ENCODE measurements around the gene RPTOR.
A peak's percentile ranks its signal among the peaks of the same experiment; 100 is the strongest.
"Not testable (repeated sequence)": the region's sequence is repeated elsewhere in the genome, so short reads cannot be mapped to it uniquely, and the experiment has no call there.

RPTOR gene

DNA sequence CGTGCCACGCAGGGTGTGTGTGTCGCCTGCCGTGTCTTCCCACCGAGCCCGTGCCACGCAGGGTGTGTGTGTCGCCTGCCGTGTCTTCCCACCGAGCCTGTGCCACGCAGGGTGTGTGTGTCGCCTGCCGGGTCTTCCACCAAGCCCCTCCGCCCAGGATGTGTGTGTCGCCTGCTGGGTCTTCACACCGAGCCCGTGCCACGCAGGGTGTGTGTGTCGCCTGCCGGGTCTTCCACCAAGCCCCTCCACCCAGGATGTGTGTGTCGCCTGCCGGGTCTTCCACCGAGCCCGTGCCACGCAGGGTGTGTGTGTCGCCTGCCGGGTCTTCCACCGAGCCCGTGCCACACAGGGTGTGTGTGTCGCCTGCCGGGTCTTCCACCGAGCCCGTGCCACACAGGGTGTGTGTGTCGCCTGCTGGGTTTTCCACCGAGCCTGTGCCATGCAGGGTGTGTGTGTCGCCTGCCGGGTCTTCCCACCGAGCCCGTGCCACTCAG is 331.9 kb downstream of the RPTOR start:
- H3K4me1 ChIP-seq (ENCODE audit: control insufficient read depth, insufficient read depth, low read length); H3K4me3 ChIP-seq (ENCODE audit: low read depth, low read length); H3K9me3 ChIP-seq (ENCODE audit: control insufficient read depth, insufficient read depth, low read depth, low read length); CTCF ChIA-PET; POLR2A ChIA-PET; H3K27ac ChIP-seq (ENCODE audit: extremely low read depth, low read depth, low read length): not testable (repeated sequence)
- peaks cover 0 to 29% of the 10 kb centered on the region in 2 experiments; a peak in 2 of 3 replicates for H3K36me3 ChIP-seq (ENCODE audit: control insufficient read depth in 2 of 2, insufficient read depth in 1 of 2, low read length in 2 of 2)

DNA sequence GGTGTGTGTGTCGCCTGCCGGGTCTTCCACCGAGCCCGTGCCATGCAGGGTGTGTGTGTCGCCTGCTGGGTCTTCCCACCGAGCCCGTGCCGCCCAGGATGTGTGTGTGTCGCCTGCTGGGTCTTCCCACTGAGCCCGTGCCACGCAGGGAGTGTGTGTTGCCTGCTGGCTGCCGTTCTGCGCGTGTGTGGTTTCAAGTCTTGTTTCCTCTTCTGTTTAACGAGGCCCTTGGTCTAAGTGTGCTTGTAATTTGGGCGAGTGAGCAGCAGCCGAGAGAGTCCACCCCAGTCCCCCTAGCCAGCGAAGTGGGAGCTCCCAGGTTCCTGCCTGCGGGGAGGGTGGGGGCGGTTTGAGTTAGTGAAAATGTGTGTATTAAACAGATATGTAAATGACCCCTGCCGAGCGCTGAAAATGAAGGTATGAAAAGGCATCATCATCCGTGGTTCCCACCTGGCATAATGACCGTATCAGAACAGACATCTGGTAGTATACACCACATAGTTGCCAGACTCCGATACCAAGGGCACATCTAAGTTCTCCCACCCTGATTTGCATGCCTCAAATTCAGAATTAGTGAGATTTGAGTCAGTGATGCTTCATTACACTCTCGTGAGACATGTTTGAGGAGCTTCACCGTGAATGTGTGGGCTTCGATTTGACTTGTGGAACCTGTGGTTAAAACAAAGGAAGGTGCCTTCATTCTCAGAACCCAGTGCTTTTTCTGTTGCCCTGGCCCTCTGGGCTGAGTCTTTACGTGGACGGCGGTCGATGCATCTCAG is 332.5 kb downstream of the RPTOR start:
- Histone ChIP-seq H3K27ac (ENCODE audit: extremely low read depth, low read depth, low read length) (no peak overlapping the region), H3K9me3 (ENCODE audit: control insufficient read depth, insufficient read depth, low read depth, low read length) (no peaks in the 10 kb centered on the region), H3K4me1 (ENCODE audit: control insufficient read depth, insufficient read depth, low read length) (no peaks in the 10 kb centered on the region), H3K4me3 (ENCODE audit: low read depth, low read length) (no peak overlapping the region), H3K36me3 (ENCODE audit: control insufficient read depth in 2 of 2, insufficient read depth in 1 of 2, low read length in 2 of 2) (peaks cover 4 to 32% of the 10 kb centered on the region in 2 experiments; a peak in 2 of 3 replicates)
- ChIA-PET POLR2A (no interaction called here), CTCF (interaction anchor here (0.7 to 1.4 kb wide), 2 partner anchors 11 to 22 kb away, joined by 3 read pairs; no protein-coding TSS in a partner anchor)
- no peak for TF ChIP-seq PRDM1 (tag by site-specific recombination; IDR thresholded peaks at IDR 0.05)
- 0 out of 2 replicates have a peak, but pooled peaks have one; percentile 13 for TF ChIP-seq ZIC2 (tag by site-specific recombination; IDR thresholded peaks at IDR 0.05)

DNA sequence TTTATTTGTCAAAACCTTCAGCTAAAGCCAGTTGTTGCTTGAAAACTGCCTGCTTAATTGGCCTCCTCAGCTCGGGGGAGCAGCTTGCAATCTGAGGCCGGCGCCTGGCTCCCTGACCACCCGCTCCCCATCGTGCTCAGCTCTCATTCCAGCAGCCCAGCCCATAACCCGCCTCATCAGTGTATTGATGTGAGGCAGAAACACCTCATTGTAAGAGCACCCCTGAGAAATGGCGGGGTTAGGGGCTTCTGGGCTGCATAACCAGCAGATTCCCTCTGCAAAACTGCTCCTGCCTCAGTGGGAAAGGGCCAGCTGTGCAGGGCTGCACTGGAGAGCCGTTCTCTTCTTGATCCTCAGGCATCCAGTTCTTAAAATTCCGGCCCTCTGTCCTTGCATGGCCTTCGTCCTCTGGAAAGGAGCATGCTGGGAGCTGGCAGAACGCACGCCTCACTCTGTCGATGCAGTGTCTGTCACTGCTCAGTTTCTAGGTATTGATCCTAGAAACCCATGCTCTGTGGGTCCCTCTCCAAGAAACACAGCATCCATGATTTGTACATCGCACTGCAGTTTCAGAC is 333.2 kb downstream of the RPTOR start:
- Histone ChIP-seq H3K27ac (ENCODE audit: extremely low read depth, low read depth, low read length) (no peak overlapping the region), H3K4me1 (ENCODE audit: control insufficient read depth, insufficient read depth, low read length) (no peaks in the 10 kb centered on the region), H3K36me3 (ENCODE audit: control insufficient read depth in 2 of 2, insufficient read depth in 1 of 2, low read length in 2 of 2) (peaks cover 4 to 38% of the 10 kb centered on the region in 2 experiments; a peak in 2 of 3 replicates), H3K4me3 (ENCODE audit: low read depth, low read length) (no peak overlapping the region), H3K9me3 (ENCODE audit: control insufficient read depth, insufficient read depth, low read depth, low read length) (no peaks in the 10 kb centered on the region)
- ChIA-PET CTCF (interaction anchor here (0.7 to 1.4 kb wide), 2 partner anchors 11 to 21 kb away, joined by 3 read pairs; no protein-coding TSS in a partner anchor), POLR2A (no interaction called here)
- TF ChIP-seq ZNF174 (tag by site-specific recombination; IDR thresholded peaks at IDR 0.05) (no peak), ZSCAN23 (tag by site-specific recombination; IDR thresholded peaks at IDR 0.05) (no peak), ZNF394 (tag by site-specific recombination; IDR thresholded peaks at IDR 0.05; ENCODE audit: borderline replicate concordance) (no peak)

DNA sequence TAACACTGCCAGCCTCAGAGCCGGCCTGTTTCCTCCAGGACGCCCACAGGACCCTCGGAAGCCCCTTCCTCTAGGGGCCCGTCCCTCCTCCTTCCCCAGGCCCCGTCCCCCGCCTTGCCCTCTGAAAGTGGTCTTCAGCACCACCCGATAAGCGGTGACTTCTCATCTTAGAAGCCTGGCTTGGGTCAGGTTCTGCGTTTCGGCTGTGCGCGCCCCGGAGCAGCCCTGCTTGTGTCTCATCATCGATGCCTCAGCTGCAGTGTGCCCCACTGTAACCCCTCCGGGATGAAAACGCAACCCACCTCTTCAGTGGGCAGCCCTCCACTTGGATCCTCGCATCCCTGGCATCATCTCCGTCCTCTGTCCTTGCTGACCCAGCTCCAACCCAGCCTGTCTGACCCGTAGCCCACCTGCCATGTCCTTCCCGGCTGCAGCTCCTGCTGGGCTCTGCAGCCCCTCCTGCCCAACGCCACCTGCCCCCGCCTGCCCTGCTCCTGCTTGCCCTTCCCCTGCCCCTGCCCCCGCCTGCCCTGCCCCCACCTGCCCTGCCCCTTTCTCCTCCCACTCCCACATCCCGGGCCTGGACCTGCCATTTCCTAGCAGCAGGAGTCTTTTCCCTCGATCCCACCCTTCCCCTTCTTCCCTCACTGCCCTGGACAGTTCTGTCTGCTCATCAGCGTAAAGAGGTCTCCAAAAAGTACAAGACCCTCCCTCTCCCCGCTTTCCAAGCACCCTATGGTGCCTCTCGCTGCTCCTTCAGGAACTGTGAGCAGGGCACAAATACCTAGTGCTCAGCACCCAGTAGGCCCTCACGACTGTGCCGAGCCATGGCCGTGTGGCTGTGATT is 334.5 kb downstream of the RPTOR start:
- ChIA-PET CTCF (no interaction called here), POLR2A (no interaction called here)
- no peaks in the 10 kb centered on the region for H3K4me1 ChIP-seq (ENCODE audit: control insufficient read depth, insufficient read depth, low read length)
- H3K27ac ChIP-seq (ENCODE audit: extremely low read depth, low read depth, low read length): no peak overlapping the region
- H3K36me3 ChIP-seq (ENCODE audit: control insufficient read depth in 2 of 2, insufficient read depth in 1 of 2, low read length in 2 of 2): peaks cover 4 to 47% of the 10 kb centered on the region in 2 experiments; a peak in 2 of 3 replicates
- no peaks in the 10 kb centered on the region for H3K9me3 ChIP-seq (ENCODE audit: control insufficient read depth, insufficient read depth, low read depth, low read length)
- no peak overlapping the region for H3K4me3 ChIP-seq (ENCODE audit: low read depth, low read length)
- no peak for TF ChIP-seq ZNF112 (tag by site-specific recombination; IDR thresholded peaks at IDR 0.05)
- no peak for TF ChIP-seq SCRT2 (tag by site-specific recombination; IDR thresholded peaks at IDR 0.05)
- no peak for TF ChIP-seq ZNF660 (tag by site-specific recombination; IDR thresholded peaks at IDR 0.05)
- TF ChIP-seq ZNF341 (tag by site-specific recombination; IDR thresholded peaks at IDR 0.05; ENCODE audit: low read depth): no peak
- TF ChIP-seq, protein P1, sequence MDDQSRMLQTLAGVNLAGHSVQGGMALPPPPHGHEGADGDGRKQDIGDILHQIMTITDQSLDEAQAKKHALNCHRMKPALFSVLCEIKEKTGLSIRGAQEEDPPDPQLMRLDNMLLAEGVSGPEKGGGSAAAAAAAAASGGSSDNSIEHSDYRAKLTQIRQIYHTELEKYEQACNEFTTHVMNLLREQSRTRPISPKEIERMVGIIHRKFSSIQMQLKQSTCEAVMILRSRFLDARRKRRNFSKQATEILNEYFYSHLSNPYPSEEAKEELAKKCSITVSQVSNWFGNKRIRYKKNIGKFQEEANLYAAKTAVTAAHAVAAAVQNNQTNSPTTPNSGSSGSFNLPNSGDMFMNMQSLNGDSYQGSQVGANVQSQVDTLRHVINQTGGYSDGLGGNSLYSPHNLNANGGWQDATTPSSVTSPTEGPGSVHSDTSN (CRISPR knock-in tag; IDR thresholded peaks at IDR 0.05): no peak
- TF ChIP-seq ZNF664 (tag by site-specific recombination; IDR thresholded peaks at IDR 0.05): no peak
- TF ChIP-seq, protein P2, sequence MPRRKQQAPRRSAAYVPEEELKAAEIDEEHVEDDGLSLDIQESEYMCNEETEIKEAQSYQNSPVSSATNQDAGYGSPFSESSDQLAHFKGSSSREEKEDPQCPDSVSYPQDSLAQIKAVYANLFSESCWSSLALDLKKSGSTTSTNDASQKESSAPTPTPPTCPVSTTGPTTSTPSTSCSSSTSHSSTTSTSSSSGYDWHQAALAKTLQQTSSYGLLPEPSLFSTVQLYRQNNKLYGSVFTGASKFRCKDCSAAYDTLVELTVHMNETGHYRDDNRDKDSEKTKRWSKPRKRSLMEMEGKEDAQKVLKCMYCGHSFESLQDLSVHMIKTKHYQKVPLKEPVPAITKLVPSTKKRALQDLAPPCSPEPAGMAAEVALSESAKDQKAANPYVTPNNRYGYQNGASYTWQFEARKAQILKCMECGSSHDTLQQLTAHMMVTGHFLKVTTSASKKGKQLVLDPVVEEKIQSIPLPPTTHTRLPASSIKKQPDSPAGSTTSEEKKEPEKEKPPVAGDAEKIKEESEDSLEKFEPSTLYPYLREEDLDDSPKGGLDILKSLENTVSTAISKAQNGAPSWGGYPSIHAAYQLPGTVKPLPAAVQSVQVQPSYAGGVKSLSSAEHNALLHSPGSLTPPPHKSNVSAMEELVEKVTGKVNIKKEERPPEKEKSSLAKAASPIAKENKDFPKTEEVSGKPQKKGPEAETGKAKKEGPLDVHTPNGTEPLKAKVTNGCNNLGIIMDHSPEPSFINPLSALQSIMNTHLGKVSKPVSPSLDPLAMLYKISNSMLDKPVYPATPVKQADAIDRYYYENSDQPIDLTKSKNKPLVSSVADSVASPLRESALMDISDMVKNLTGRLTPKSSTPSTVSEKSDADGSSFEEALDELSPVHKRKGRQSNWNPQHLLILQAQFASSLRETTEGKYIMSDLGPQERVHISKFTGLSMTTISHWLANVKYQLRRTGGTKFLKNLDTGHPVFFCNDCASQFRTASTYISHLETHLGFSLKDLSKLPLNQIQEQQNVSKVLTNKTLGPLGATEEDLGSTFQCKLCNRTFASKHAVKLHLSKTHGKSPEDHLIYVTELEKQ (tag by site-specific recombination; IDR thresholded peaks at IDR 0.05; ENCODE audit: borderline replicate concordance): no peak
- TF ChIP-seq, protein P3, sequence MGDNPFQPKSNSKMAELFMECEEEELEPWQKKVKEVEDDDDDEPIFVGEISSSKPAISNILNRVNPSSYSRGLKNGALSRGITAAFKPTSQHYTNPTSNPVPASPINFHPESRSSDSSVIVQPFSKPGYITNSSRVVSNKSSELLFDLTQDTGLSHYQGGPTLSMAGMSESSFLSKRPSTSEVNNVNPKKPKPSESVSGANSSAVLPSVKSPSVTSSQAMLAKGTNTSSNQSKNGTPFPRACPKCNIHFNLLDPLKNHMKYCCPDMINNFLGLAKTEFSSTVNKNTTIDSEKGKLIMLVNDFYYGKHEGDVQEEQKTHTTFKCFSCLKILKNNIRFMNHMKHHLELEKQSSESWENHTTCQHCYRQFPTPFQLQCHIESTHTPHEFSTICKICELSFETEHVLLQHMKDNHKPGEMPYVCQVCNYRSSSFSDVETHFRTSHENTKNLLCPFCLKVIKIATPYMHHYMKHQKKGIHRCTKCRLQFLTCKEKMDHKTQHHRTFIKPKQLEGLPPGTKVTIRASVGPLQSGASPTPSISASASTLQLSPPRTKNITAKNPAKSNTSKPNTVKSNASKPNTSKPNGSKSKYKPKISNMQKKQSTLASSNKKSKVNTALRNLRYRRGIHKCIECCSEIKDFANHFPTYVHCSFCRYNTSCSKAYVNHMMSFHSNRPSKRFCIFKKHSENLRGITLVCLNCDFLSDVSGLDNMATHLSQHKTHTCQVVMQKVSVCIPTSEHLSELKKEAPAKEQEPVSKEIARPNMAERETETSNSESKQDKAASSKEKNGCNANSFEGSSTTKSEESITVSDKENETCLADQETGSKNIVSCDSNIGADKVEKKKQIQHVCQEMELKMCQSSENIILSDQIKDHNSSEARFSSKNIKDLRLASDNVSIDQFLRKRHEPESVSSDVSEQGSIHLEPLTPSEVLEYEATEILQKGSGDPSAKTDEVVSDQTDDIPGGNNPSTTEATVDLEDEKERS (tag by site-specific recombination; IDR thresholded peaks at IDR 0.05): no peak
- no peak for TF ChIP-seq ZNF837 (tag by site-specific recombination; IDR thresholded peaks at IDR 0.05)
- no peak for TF ChIP-seq ZNF404 (tag by site-specific recombination; IDR thresholded peaks at IDR 0.05)
- TF ChIP-seq ZNF48 (tag by site-specific recombination; IDR thresholded peaks at IDR 0.05): no peak
- no peak for TF ChIP-seq ZNF311 (tag by site-specific recombination; IDR thresholded peaks at IDR 0.05; ENCODE audit: borderline replicate concordance)
